GM21447 (cell line): Measurements from ENCODE around the gene ALAS1.

Experiments used
- ATAC-seq: cut with Tn5 transposase; IDR thresholded peaks from one replicate; pipeline ENCODE4 v1.9.1; 2021; ENCODE audit not compliant: unreplicated experiment

Gene ALAS1

DNA sequence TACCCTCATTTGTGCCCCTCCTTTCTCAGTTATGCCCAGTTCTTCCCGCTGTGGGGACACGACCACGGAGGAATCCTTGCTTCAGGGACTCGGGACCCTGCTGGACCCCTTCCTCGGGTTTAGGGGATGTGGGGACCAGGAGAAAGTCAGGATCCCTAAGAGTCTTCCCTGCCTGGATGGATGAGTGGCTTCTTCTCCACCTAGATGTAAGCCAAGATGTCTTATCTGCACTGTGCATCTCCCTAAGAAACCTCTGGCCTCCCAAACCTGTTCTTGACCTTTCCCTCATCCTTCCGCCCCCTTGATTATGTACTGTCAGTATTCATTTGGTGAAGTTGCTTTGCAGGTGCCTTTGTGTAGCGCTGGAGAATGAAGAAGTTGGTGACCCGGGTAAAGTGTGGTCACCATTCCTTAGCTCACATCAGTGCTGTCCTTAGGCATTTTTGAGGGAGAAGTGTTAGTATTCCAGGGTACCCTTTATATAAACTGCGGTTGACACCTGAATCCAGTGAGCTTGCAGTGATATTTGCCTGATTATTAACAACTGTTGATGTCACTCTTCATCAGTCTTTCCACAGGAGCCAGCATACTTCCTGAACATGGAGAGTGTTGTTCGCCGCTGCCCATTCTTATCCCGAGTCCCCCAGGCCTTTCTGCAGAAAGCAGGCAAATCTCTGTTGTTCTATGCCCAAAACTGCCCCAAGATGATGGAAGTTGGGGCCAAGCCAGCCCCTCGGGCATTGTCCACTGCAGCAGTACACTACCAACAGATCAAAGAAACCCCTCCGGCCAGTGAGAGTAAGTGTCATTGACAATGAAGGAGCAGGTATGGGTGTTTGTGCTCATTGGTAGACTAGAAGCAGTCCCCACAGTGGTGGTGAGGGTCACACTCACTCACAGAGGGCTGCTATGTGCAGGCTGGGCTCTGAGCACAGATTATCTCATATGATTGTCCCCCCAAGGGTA is 966 bp downstream of the ALAS1 start:
- no peak for ATAC-seq

DNA sequence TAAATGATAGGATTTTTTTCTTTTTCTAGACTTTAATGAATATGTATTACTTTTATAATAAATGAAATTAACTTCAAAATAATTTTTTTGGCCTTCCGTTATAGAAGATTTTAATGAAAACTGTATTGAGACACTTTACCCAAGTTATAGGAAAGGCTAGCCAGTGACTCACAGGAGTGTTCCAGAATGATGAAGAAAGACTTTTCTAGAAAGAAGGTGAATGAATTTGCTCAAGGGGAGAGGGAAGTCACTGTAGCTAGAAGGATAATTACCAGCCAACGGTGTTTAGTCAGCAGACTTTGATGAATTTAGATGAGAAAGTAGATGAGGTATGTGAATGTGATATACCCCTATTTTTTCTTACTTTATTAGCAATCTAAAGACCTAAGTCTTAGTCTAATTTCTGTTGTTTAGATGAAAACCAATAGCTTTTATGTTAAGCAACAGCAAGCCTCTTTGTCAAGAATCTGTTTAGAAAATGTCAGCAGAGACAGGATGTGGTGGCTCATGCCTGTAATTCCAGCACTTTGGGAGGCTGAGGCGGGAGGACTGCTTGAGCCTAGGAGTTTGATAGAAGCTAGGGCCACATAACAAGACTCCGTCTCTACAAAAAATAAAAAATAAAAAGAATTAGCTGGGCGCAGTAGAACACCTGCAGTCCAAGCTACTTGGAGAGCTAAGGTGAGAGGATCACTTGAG is 3.2 kb downstream of the ALAS1 start:
- ATAC-seq: no peak

- no peak for ATAC-seq
These were observed 4.6 kb downstream of the ALAS1 start for GRCh38 chr3:52202384-52203077.

GRCh38 chr3:52203701-52204100 is 5.7 kb downstream of the ALAS1 start:
- ATAC-seq: no peak

- no peak for ATAC-seq
These were observed 6.5 kb downstream of the ALAS1 start for GRCh38 chr3:52204337-52205073.

DNA sequence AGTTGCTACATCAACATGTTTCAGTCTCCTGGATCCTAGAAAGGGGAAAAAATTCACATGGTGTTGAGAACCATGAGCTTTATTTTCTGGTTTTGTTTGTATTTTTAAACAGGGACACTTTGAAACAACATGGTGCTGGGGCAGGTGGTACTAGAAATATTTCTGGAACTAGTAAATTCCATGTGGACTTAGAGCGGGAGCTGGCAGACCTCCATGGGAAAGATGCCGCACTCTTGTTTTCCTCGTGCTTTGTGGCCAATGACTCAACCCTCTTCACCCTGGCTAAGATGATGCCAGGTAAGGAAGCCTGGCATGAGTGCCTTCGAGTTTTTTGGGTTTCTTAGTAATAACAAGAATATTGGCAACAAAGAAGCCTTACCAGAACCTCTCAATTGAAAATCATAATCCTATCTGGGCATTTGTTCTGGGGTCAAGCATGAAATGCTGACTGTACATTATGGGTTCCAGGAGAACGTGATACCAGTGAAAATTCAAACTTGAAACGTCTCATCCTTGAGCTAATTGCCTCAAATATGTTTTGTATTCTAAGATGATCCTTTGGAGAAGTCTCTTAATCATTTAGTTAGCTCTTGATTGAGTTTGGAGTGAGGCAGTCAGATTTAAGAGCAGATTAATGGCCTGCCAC is 7.9 kb downstream of the ALAS1 start:
- ATAC-seq: no peak

- ATAC-seq: no peak
These were observed 10.6 kb downstream of the ALAS1 start for GRCh38 chr3:52208556-52208955.

GRCh38 chr3:52210037-52210436 is 12.1 kb downstream of the ALAS1 start:
- ATAC-seq: no peak

- ATAC-seq: no peak
These were observed 12.6 kb downstream of the ALAS1 start for GRCh38 chr3:52210550-52211046.

DNA sequence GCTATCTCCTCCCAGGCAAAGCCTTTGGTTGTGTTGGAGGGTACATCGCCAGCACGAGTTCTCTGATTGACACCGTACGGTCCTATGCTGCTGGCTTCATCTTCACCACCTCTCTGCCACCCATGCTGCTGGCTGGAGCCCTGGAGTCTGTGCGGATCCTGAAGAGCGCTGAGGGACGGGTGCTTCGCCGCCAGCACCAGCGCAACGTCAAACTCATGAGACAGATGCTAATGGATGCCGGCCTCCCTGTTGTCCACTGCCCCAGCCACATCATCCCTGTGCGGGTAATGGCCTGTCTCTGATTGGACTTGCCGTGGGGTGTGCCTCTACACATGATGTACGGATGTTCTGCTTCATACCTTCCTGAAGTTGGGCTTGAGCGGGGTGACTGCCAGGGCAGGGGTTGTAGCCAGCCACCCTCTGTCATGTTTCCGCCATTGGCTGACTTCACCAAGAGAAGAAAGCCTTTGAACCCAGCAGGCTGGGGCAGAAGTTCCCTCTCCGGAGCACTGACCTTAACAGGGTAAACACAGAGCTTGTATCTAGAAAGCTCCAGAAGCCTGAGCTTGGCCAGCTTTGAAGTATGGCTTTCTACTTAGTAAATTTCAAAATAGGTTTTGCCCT is 13.4 kb downstream of the ALAS1 start:
- ATAC-seq: no peak

DNA sequence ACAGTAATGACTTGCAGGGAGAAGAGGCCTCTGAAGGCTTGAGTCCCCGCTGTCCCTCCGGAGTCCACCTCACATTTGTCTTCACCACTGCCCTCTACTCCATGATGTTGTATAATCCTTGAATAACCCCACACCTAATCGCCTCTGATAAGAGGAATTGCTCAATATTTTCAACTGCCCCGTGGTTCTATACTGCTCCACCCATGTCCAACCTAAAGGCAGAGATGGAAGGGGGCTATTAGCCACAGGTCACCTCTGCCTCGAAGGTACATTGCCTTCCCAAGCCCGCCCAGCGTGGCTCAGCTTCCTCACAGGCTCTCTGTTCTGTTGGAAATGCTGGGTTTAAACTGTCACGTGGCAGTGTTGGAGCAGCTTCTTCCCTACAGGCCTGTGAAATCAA is 15.0 kb downstream of the ALAS1 start:
- ATAC-seq: no peak

DNA sequence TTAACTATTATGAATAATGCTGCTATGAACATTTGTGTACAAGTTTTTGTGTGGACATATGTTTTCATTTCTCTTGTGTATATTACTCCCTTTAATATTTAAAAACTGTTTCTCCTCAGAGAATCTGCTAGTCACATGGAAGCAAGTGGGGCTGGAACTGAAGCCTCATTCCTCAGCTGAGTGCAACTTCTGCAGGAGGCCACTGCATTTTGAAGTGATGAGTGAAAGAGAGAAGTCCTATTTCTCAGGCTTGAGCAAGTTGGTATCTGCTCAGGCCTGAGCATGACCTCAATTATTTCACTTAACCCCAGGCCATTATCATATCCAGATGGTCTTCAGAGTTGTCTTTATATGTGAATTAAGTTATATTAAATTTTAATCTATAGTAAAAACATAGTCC is 15.9 kb downstream of the ALAS1 start:
- no peak for ATAC-seq

DNA sequence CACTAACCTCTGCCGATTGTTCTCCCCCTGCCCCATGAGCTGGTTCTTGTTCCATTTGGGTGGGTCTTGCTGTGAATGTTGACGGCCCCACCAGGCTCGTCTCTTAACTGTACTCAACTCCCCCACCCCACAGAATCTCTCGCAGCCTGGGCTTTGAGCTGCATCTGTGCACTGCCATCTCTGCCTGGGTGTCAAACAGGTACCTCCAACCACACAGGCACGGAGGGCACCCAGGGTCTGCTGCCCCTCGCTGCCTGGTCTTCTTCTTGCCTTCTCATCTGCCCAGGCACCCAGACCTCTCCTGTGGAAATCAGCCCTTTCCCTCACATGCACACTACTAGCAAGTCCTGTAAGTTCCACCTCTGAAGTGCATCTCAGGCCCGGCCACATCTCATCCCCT is 17.4 kb downstream of the ALAS1 start:
- no peak for ATAC-seq

- no peak for ATAC-seq
These were observed 18.8 kb downstream of the ALAS1 start for GRCh38 chr3:52216585-52217408.

GRCh38 chr3:52217409-52217805 is 19.4 kb downstream of the ALAS1 start:
- ATAC-seq: no peak

GRCh38 chr3:52218026-52218425 is 20.1 kb downstream of the ALAS1 start:
- no peak for ATAC-seq

GRCh38 chr3:52218454-52218853 is 20.5 kb downstream of the ALAS1 start:
- ATAC-seq: no peak

DNA sequence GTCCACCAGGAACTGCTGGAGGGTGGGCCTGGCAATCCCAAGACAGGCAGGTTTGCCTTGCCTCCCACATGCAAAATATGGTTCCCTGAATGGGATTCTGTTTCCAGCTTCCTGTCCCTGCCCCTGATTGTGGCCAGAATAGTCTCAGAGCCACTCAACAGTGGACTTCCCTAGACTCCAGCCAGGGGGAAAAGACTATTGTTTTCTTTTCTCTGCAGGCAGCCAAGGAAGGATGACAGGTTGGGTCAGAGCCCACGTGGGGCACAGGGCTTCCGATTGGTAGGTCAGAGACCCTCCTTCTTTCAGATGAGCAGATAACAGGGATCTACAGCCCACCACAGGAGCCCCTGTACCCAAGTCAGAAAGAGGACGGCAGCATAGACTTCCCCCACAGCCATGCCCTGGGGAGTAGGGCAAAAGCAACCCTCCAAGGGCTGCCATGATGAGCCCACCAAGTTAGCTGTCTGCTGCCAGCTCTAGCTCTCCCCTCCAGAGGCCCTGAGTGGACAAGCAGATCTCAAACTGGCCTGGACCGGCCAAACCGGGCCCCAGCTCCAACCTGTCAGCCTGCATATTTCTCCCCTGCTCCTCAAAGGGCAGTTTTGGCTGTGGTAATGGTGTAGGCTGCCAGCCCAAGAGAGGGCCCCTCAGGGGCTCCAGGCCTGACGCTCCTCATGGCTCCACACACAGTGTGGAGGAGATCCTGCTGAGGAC is 21.1 kb downstream of the ALAS1 start:
- ATAC-seq: no peak
